DMS53 treated with DMSO at 0.1 percent for 48 hours (cell line): ENCODE data around the gene KCNQ5.

Experiments
- DNase-seq: peaks from one replicate; lab custom pipeline; 2025; ENCODE audit not compliant: unreplicated experiment; lab: John Stamatoyannopoulos, UW

The KCNQ5 gene

GRCh38 chr6:72984981-72985665 is 363.3 kb downstream of the KCNQ5 start:
- no peak for DNase-seq

- DNase-seq = no peak
Measured at GRCh38 chr6:72987301-72987700, 365.4 kb downstream of the KCNQ5 start.

- DNase-seq = no peak
Measured at GRCh38 chr6:72999995-73000394, 378.1 kb downstream of the KCNQ5 start.

- no peak for DNase-seq
Measured at GRCh38 chr6:73000460-73000859, 378.6 kb downstream of the KCNQ5 start.

- DNase-seq = no peak
Measured at GRCh38 chr6:73002588-73002987, 380.7 kb downstream of the KCNQ5 start.

- DNase-seq = no peak
Measured at GRCh38 chr6:73003302-73003701, 381.4 kb downstream of the KCNQ5 start.

- DNase-seq = no peak
Measured at GRCh38 chr6:73004231-73004630, 382.4 kb downstream of the KCNQ5 start.

GRCh38 chr6:73004861-73005260 is 383.0 kb downstream of the KCNQ5 start:
- DNase-seq = no peak

- no peak for DNase-seq
Measured at GRCh38 chr6:73006146-73006545, 384.3 kb downstream of the KCNQ5 start.

GRCh38 chr6:73011945-73012344 is 390.1 kb downstream of the KCNQ5 start:
- no peak for DNase-seq

- DNase-seq = no peak
Measured at GRCh38 chr6:73017476-73017875, 395.6 kb downstream of the KCNQ5 start.

- no peak for DNase-seq
Measured at GRCh38 chr6:73024598-73024997, 402.7 kb downstream of the KCNQ5 start.

GRCh38 chr6:73027691-73028090 is 405.8 kb downstream of the KCNQ5 start:
- DNase-seq = no peak

GRCh38 chr6:73028124-73028766 is 406.4 kb downstream of the KCNQ5 start:
- DNase-seq = no peak

GRCh38 chr6:73028893-73029450 is 407.1 kb downstream of the KCNQ5 start:
- DNase-seq = no peak

GRCh38 chr6:73030257-73030656 is 408.4 kb downstream of the KCNQ5 start:
- no peak for DNase-seq

GRCh38 chr6:73030791-73031782 is 409.2 kb downstream of the KCNQ5 start:
- DNase-seq = no peak

GRCh38 chr6:73032586-73032985 is 410.7 kb downstream of the KCNQ5 start:
- DNase-seq = no peak

- no peak for DNase-seq
Measured at GRCh38 chr6:73036689-73037088, 414.8 kb downstream of the KCNQ5 start.

GRCh38 chr6:73041051-73041450 is 419.2 kb downstream of the KCNQ5 start:
- DNase-seq = no peak

GRCh38 chr6:73042892-73043291 is 421.0 kb downstream of the KCNQ5 start:
- DNase-seq = no peak
